ENCODE results near the gene USP17L11.
"Not testable (repeated sequence)": the region's sequence is repeated elsewhere in the genome, so short reads cannot be mapped to it uniquely, and the experiment has no call there.

Gene USP17L11

GRCh38 chr4:9215105-9215504 lies at the start of gene USP17L11:
Gene USP17L11 (plus strand): TSS chr4:9215405. CDS start chr4:9215405, 0 bp downstream.
- not testable (repeated sequence) for DNase-seq

GRCh38 chr4:9165990-9166389 lies 49.2 kb upstream of the USP17L11 start:
- DNase-seq = not testable (repeated sequence)

- not testable (repeated sequence) for DNase-seq
These were observed 45.3 kb upstream of the USP17L11 start, which contains the start of gene FAM90A26 for GRCh38 chr4:9169791-9170459. Gene FAM90A26 (plus strand): TSS chr4:9170409. CDS start chr4:9173173, 2,764 bp downstream.

- not testable (repeated sequence) for DNase-seq
These were observed 4.8 kb upstream of the USP17L11 start, which contains the start of gene USP17L10 for GRCh38 chr4:9210357-9210756. Gene USP17L10 (plus strand): TSS chr4:9210657. CDS start chr4:9210657, 0 bp downstream.

DNA sequence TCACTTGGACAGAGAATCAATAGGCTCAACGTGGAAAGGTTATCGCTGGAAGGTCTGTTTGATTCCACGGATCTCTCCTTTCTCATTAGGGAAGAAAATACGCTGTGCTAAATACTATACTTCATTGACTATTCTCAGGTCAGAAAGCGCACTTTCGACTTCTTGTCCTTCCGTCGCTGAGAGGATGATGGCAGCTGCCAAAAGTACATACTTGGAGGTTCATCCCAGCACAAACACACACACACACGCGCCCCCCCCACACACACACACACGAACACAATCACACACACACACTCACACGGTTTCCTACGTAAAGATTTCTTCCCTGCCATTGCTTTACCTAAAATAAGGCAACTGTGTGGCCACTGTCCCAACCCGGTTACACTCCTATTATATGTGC lies 504 bp upstream of the USP17L11 start:
- not testable (repeated sequence) for DNase-seq

- DNase-seq = not testable (repeated sequence)
These were observed 4.6 kb downstream of the USP17L11 start, which contains the start of gene USP17L12 for GRCh38 chr4:9219852-9220251. Gene USP17L12 (plus strand): TSS chr4:9220152. CDS start chr4:9220152, 0 bp downstream.

DNA sequence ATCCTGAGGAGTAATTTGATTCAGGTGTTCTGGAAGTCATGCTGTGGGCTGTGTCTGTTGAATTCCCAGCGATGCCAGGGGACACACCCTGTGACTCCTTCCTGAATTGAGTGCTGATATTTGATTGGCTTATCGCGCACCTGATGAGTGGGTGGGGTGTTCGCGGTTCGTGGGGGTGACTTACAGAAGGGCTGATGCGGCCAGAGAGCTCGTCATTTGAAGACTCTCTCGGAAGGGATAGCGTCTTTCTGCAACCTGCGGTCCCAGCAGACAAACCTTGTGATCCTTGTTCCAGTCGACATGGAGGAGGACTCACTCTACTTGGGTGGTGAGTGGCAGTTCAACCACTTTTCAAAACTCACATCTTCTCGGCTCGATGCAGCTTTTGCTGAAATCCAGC lies 9.4 kb downstream of the USP17L11 start, which contains the start of gene USP17L13:
Gene USP17L13, plus strand, starts transcription at position 301 of the 400 bp plus-strand sequence. Its CDS starts 0 bp downstream, at position 301.
- DNase-seq = not testable (repeated sequence)

GRCh38 chr4:9230249-9230648 lies 15.0 kb downstream of the USP17L11 start:
- DNase-seq = not testable (repeated sequence)

DNA sequence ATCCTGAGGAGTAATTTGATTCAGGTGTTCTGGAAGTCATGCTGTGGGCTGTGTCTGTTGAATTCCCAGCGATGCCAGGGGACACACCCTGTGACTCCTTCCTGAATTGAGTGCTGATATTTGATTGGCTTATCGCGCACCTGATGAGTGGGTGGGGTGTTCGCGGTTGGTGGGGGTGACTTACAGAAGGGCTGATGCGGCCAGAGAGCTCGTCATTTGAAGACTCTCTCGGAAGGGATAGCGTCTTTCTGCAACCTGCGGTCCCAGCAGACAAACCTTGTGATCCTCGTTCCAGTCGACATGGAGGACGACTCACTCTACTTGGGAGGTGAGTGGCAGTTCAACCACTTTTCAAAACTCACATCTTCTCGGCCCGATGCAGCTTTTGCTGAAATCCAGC lies 18.9 kb downstream of the USP17L11 start, which contains the start of gene USP17L15:
Gene USP17L15, plus strand, starts transcription at position 301 of the 400 bp plus-strand sequence. Its CDS starts 0 bp downstream, at position 301.
- DNase-seq = not testable (repeated sequence)

- not testable (repeated sequence) for DNase-seq
These were observed 23.3 kb downstream of the USP17L11 start for GRCh38 chr4:9238461-9238860.

GRCh38 chr4:9243579-9243978 lies 28.4 kb downstream of the USP17L11 start, which contains the start of gene USP17L17:
Gene USP17L17 (plus strand): TSS chr4:9243879. CDS start chr4:9243879, 0 bp downstream.
- DNase-seq = not testable (repeated sequence)

DNA sequence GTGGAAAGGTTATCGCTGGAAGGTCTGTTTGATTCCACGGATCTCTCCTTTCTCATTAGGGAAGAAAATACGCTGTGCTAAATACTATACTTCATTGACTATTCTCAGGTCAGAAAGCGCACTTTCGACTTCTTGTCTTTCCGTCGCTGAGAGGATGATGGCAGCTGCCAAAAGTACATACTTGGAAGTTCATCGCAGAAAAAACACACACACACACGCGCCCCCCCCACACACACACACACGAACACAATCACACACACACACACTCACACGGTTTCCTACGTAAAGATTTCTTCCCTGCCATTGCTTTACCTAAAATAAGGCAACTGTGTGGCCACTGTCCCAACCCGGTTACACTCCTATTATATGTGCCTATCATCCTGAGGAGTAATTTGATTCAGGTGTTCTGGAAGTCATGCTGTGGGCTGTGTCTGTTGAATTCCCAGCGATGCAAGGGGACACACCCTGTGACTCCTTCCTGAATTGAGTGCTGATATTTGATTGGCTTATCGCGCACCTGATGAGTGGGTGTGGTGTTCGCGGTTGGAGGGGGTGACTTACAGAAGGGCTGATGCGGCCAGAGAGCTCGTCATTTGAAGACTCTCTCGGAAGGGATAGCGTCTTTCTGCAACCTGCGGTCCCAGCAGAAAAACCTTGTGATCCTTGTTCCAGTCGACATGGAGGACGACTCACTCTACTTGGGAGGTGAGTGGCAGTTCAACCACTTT lies 32.9 kb downstream of the USP17L11 start, which contains the start of gene USP17L18:
Gene USP17L18, plus strand, starts transcription at position 678 of the 728 bp plus-strand sequence. Its CDS starts 0 bp downstream, at position 678.
- not testable (repeated sequence) for DNase-seq

DNA sequence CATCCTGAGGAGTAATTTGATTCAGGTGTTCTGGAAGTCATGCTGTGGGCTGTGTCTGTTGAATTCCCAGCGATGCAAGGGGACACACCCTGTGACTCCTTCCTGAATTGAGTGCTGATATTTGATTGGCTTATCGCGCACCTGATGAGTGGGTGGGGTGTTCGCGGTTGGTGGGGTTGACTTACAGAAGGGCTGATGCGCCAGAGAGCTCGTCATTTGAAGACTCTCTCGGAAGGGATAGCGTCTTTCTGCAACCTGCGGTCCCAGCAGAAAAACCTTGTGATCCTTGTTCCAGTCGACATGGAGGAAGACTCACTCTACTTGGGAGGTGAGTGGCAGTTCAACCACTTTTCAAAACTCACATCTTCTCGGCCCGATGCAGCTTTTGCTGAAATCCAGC lies 37.9 kb downstream of the USP17L11 start, which contains the start of gene USP17L19:
Gene USP17L19, plus strand, starts transcription at position 301 of the 400 bp plus-strand sequence. Its CDS starts 0 bp downstream, at position 301.
- not testable (repeated sequence) for DNase-seq

GRCh38 chr4:9257824-9258223 lies 42.6 kb downstream of the USP17L11 start, which contains the start of gene USP17L20:
Gene USP17L20 (plus strand): TSS chr4:9258124. CDS start chr4:9258124, 0 bp downstream.
- not testable (repeated sequence) for DNase-seq

DNA sequence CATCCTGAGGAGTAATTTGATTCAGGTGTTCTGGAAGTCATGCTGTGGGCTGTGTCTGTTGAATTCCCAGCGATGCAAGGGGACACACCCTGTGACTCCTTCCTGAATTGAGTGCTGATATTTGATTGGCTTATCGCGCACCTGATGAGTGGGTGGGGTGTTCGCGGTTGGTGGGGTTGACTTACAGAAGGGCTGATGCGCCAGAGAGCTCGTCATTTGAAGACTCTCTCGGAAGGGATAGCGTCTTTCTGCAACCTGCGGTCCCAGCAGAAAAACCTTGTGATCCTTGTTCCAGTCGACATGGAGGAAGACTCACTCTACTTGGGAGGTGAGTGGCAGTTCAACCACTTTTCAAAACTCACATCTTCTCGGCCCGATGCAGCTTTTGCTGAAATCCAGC lies 47.4 kb downstream of the USP17L11 start, which contains the start of gene USP17L21:
Gene USP17L21, plus strand, starts transcription at position 301 of the 400 bp plus-strand sequence. Its CDS starts 0 bp downstream, at position 301.
- DNase-seq = not testable (repeated sequence)

All from cerebellar nuclear complex (tissue), 1 donor.